NOMO-1 treated with DMSO at 0.1 percent for 48 hours (cell line): ENCODE results near the gene PPP1R27.

ENCODE experiments used
- DNase-seq: peaks from one replicate; lab custom pipeline; 2025; ENCODE audit not compliant: unreplicated experiment; lab: John Stamatoyannopoulos, UW

The PPP1R27 gene

DNA sequence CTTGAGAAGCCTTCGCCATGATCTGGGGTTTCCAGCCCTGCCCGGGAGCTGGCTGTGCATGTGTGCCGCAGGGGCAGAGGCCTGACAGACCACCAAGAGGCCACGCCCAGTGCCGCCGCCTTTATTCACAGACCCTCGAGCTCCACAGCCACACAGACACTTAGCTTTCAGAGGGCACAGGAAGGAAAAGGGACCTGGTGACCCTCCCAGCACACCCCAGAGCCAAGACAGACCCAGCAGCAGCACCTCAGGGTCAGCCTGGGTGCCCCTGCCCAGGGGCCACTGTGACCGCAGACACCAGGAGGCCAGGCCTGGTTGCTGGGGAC is 12.6 kb downstream of the PPP1R27 start:
- no peak for DNase-seq

DNA sequence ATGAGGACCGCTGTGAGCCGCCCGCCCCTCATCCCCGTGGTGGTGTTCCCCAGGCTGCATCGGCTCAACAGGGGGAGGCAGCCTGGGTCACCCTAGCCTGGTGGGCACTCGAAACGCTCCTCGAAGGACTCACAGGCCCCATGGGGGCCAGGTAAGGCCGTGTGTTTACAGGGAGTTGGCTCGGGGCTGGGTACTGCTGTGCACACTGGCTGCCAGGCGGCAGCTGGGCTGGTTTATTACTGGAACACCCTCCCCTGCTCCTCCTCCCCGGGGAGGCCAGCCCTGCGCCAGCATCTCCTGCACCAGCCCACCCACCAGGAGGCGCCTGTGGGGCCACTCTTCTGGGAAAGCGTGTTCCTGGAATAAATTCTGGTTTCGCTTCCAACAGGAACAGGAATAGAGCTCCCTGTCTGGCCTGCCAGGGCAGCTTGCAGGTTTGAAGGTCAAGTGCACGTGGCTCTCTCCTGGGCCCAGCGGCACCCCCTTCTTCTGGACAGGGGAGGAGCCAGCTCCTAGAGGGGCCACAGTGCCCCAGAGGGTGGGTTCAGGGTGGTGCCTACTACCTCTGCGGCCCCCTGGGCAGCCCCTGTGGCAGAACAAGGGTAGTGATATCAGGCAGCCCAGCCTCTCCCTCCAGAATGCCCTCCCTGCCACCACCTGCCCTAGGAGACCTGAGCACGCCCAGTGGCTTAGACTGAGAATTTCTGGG is 13.1 kb downstream of the PPP1R27 start:
- DNase-seq = peak; percentile 33

- DNase-seq = no peak
Measured at GRCh38 chr17:81821147-81821546, 13.7 kb downstream of the PPP1R27 start.

- DNase-seq = no peak
Measured at GRCh38 chr17:81819708-81820107, 15.1 kb downstream of the PPP1R27 start.

- no peak for DNase-seq
Measured at GRCh38 chr17:81817758-81818147, 17.1 kb downstream of the PPP1R27 start.

GRCh38 chr17:81815646-81815986 is 19.2 kb downstream of the PPP1R27 start:
- DNase-seq = no peak

GRCh38 chr17:81814748-81815645 is 19.9 kb downstream of the PPP1R27 start:
- DNase-seq = peak; percentile 53

DNA sequence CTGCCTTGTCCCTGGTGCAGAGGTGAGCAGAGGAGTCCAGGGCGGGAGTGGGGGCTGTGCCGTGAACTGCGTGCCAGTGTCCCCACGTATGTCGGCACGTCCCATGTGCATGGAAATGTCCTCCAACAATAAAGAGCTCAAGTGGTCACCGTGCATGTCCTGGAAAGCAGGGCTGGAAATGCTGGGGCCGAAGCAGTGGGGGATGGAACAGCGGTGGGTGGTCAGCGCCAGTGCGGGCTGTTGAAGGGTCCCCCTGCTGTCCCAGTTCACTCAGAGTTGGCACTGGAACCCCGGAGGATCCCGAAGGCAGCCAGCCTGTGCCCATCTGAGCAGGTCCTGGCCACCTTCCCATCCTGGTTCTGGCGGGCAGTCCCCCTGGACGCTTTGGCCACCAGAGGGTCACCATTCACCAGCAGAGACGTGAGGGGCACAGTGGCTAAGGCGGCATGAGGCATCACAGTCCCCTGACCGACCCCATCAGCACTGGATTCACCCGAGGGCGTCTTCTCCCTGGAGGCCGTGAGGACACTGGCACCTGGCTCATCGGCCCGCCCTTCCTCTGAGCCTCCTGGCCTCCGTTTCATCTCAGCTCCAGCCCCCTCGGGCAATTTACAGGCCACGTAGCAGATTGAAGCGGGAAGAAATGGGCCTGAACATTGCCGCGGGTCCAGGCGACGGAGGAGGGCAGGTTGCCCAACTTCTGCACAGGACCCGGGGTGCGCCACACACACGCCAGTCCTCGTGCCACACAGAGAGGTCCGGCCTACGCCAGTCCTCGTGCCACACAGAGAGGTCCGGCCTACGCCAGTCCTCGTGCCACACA is 20.8 kb downstream of the PPP1R27 start:
- DNase-seq = no peak

GRCh38 chr17:81813371-81813684 is 21.5 kb downstream of the PPP1R27 start:
- DNase-seq = no peak

DNA sequence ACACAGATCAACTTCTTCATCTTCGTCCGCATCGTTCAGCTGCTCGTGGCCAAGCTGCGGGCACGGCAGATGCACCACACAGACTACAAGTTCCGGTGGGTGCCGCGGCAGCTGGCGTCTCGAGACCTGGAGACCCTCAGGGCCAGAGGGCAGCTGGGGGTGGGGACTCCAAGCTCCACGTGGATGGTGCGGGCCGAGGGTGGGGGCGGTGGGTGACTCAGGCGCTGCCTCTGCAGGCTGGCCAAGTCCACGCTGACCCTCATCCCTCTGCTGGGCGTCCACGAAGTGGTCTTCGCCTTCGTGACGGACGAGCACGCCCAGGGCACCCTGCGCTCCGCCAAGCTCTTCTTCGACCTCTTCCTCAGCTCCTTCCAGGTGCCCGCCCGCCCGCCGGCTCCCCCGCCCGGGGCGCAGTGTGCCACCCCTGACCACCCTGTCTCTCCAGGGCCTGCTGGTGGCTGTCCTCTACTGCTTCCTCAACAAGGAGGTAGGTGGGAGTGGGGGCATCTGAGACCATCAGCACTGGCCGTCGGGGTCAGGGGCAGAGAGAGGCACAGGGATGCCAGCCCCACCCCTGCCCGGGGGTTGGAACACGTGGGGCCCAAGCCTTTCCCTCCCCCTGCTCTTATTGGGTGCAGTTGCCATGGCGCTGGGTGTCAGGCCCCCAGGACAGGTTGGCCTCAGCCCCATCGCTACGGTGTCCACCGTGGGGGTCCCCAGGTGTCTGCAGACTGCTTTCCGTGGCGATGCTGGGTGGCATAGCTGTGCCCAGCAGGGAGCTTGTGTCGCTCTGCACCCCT is 22.1 kb downstream of the PPP1R27 start:
- no peak for DNase-seq

DNA sequence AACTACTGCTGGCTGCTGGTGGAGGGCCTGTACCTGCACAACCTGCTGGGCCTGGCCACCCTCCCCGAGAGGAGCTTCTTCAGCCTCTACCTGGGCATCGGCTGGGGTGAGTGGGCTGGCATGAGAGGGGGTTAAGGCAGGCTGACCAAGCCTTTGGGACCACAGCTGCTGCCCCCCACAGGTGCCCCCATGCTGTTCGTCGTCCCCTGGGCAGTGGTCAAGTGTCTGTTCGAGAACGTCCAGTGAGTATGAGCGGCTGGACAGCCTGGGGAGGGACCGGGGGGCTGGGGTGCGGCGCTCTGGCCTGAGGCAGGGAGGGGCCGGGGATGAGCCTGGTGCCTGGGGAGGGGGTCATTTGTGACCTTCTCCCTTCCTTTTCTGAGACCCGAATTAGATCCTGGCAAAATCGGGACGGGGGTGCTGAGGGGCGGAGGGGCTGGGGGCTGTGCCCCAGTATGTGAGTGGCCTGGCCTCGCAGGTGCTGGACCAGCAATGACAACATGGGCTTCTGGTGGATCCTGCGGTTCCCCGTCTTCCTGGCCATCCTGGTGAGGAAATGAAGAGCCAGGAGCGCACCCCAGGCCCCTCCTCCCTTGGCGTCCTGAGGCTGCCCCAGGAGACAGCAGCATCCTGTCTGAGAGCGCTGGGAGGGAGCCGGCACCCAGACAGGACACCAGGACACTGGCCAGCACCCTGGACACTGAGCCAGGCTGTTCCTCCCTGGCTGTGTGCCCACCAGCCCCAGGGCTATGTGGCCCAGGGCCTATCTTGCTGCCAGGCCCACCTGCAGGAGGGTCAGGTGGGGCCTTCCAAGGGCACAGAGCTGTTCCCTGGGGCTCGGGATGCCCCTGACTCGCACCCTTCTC is 22.9 kb downstream of the PPP1R27 start:
- no peak for DNase-seq

- no peak for DNase-seq
Measured at GRCh38 chr17:81810892-81811704, 23.8 kb downstream of the PPP1R27 start.

DNA sequence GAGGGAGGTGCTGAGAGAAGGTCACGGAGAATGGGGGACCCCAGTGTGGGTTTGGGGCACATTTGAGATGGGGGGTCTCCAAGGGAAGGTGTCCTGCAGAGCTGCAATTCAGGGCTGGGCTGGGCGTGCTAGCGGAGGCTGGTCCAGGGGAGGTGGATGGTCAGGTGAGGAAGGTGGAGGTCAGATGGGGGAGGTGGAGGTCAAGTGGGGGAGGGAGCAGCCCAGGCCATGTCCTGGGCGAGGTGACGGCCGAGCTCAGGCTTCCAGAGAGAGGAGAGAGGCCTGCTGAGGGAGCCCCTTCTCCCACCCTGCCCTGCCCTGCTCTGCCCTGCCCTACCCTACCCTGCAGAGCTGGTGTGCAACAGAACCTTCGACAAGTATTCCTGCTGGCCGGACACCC is 24.4 kb downstream of the PPP1R27 start:
- DNase-seq = no peak

- no peak for DNase-seq
Measured at GRCh38 chr17:81809556-81809998, 25.3 kb downstream of the PPP1R27 start.

DNA sequence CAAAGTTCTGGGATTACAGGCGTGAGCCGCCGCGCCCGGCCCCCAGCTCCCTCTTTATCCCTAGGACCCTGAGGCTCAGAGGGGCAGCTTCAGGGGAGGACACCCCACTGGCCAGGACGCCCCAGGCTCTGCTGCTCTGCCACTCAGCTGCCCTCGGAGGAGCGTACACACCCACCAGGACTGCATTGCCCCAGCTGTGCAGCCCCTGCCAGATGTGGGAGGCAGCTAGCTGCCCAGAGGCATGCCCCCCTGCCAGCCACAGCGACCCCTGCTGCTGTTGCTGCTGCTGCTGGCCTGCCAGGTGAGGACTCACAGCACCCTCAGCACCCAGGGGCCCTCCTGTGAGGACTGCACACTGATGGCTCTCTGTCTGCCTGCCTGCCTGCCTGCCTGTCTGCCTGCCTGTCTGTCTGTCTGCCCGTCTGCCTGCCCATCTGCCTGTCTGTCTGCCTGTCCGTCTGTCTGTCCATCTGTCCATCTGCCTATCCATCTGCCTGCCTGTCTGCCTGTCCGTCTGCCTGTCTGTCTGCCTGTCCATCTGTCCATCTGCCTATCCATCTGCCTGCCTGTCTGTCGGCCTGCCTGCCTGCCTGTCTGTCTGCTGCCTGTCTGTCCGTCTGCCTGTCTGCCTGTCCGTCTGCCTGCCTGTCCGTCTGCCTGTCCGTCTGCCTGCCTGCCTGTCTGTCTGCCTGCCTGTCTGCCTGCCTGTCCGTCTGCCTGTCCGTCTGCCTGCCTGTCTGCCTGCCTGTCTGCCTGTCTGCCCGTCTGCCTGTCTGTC is 25.9 kb downstream of the PPP1R27 start:
- no peak for DNase-seq

GRCh38 chr17:81807839-81808238 is 27.0 kb downstream of the PPP1R27 start:
- DNase-seq = no peak

GRCh38 chr17:81807210-81807719 is 27.6 kb downstream of the PPP1R27 start:
- DNase-seq = no peak
